WTC11 (cell line): Measurements from ENCODE around the gene EPN1.

Experiments
- CTCF ChIP-seq: fragments of 200-600 bp; IDR thresholded peaks from 2 replicates; pipeline ENCODE4 v1.8.0; 2022; ENCODE audit warnings: antibody characterized with exemption
- ELF4 ChIP-seq: sonication (generic); formaldehyde crosslinking; IDR thresholded peaks from 2 replicates; pipeline ENCODE4 v1.8.1; 2022; ENCODE audit warnings: low read depth, mild to moderate bottlenecking, moderate library complexity, missing genetic modification reagents
- IRF2 ChIP-seq: sonication (generic); formaldehyde crosslinking; IDR thresholded peaks from 2 replicates; pipeline ENCODE4 v1.8.0; 2022; ENCODE audit warnings: low read depth, missing genetic modification reagents, borderline replicate concordance
- PRDM15 ChIP-seq: sonication (generic); formaldehyde crosslinking; IDR thresholded peaks from 2 replicates; pipeline ENCODE4 v1.8.0; 2022; ENCODE audit warnings: missing genetic modification reagents
- TCF7 ChIP-seq: sonication (generic); formaldehyde crosslinking; IDR thresholded peaks from 2 replicates; pipeline ENCODE4 v1.8.0; 2022; ENCODE audit warnings: mild to moderate bottlenecking, low read depth, missing genetic modification reagents, moderate library complexity
- USF2 ChIP-seq: sonication (generic); formaldehyde crosslinking; IDR thresholded peaks from 2 replicates; pipeline ENCODE4 v1.8.1; 2023; ENCODE audit warnings: mild to moderate bottlenecking, missing genetic modification reagents, moderate library complexity

- TF ChIP-seq PRDM15 (CRISPR knock-in tag): no peak
- TF ChIP-seq IRF2: no peak
- TF ChIP-seq USF2 (CRISPR knock-in tag): no peak
- TF ChIP-seq CTCF: no peak
- TF ChIP-seq ELF4: no peak
- no peak for TF ChIP-seq TCF7 (CRISPR knock-in tag)
These were observed 15.9 kb downstream of the EPN1 start for GRCh38 chr19:55690769-55691545.
